ENCODE measurements around the gene USP6NL.

USP6NL gene

GRCh38 chr10:11546581-11546980, 64.9 kb downstream of the USP6NL start:
- DNase-seq: no peak

GRCh38 chr10:11541296-11541695, 70.2 kb downstream of the USP6NL start:
- no peak for DNase-seq

GRCh38 chr10:11539191-11539868, 72.1 kb downstream of the USP6NL start:
- no peak for DNase-seq

- no peak for DNase-seq
Observed at GRCh38 chr10:11538834-11539190, 72.6 kb downstream of the USP6NL start.

GRCh38 chr10:11536228-11536627, 75.2 kb downstream of the USP6NL start:
- no peak for DNase-seq

GRCh38 chr10:11535346-11535959, 76.0 kb downstream of the USP6NL start:
- no peak for DNase-seq

- DNase-seq: no peak
Observed at GRCh38 chr10:11533328-11533781, 78.1 kb downstream of the USP6NL start.

GRCh38 chr10:11532306-11532705, 79.1 kb downstream of the USP6NL start:
- no peak for DNase-seq

GRCh38 chr10:11530806-11531205, 80.6 kb downstream of the USP6NL start:
- no peak for DNase-seq

- DNase-seq: no peak
Observed at GRCh38 chr10:11529276-11529903, 82.1 kb downstream of the USP6NL start.

GRCh38 chr10:11528286-11528685, 83.2 kb downstream of the USP6NL start:
- no peak for DNase-seq

GRCh38 chr10:11527691-11528255, 83.7 kb downstream of the USP6NL start:
- DNase-seq: no peak

- DNase-seq: no peak
Observed at GRCh38 chr10:11527068-11527467, 84.4 kb downstream of the USP6NL start.

GRCh38 chr10:11525503-11525902, 85.9 kb downstream of the USP6NL start:
- no peak for DNase-seq

- DNase-seq: no peak
Observed at GRCh38 chr10:11522821-11523245, 88.6 kb downstream of the USP6NL start.

- no peak for DNase-seq
Observed at GRCh38 chr10:11521860-11522259, 89.6 kb downstream of the USP6NL start.

GRCh38 chr10:11520892-11521291, 90.6 kb downstream of the USP6NL start:
- no peak for DNase-seq

- DNase-seq: no peak
Observed at GRCh38 chr10:11517150-11517549, 94.3 kb downstream of the USP6NL start.

GRCh38 chr10:11516431-11516746, 95.1 kb downstream of the USP6NL start:
- DNase-seq: no peak

GRCh38 chr10:11515596-11516430, 95.6 kb downstream of the USP6NL start:
- no peak for DNase-seq

- no peak for DNase-seq
Observed at GRCh38 chr10:11513727-11514126, 97.7 kb downstream of the USP6NL start.

GRCh38 chr10:11512596-11512995, 98.9 kb downstream of the USP6NL start:
- no peak for DNase-seq

GRCh38 chr10:11511321-11511720, 100.1 kb downstream of the USP6NL start:
- no peak for DNase-seq
